ENCODE measurements around the gene MYRFL.

DNA sequence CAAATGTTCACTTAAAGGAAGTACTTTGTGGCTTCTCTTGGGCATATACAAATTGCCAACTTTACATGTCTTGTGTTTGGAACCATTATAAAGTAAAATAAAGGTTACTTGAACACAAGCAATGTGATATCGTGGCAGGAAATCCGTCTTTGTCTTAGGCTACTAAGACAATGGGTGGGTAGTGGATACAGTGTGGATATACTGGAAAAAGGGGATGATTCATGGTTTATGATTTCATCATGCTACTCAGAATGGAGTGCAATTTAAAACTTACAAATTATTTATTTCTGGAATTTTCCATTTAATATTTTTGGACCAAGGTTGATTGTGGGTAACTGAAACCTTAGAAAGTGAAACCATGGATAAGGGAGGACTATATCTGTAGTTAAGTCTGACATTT is 48.4 kb downstream of the MYRFL start:
- TF ChIP-seq, protein P1, sequence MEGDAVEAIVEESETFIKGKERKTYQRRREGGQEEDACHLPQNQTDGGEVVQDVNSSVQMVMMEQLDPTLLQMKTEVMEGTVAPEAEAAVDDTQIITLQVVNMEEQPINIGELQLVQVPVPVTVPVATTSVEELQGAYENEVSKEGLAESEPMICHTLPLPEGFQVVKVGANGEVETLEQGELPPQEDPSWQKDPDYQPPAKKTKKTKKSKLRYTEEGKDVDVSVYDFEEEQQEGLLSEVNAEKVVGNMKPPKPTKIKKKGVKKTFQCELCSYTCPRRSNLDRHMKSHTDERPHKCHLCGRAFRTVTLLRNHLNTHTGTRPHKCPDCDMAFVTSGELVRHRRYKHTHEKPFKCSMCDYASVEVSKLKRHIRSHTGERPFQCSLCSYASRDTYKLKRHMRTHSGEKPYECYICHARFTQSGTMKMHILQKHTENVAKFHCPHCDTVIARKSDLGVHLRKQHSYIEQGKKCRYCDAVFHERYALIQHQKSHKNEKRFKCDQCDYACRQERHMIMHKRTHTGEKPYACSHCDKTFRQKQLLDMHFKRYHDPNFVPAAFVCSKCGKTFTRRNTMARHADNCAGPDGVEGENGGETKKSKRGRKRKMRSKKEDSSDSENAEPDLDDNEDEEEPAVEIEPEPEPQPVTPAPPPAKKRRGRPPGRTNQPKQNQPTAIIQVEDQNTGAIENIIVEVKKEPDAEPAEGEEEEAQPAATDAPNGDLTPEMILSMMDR (IDR thresholded peaks at IDR 0.05), result no peak
- TF ChIP-seq POLR2A (IDR thresholded peaks at IDR 0.05; ENCODE audit: low read depth) (no peak), POLR2AphosphoS5 (IDR thresholded peaks at IDR 0.05) (no peak), EP300 (IDR thresholded peaks at IDR 0.05) (no peak)
